Lower leg skin (tissue), 3 donors: ENCODE measurements around the gene GRID2.

Source experiments
- CTCF ChIP-seq, 3 donors: fragments of 450-650 bp; IDR thresholded peaks; one replicate each; pipeline ENCODE4 v1.5.1; 2016; ENCODE audit warnings: antibody characterized with exemption in 3 of 3, mild to moderate bottlenecking in 3 of 3, moderate library complexity in 2 of 3
- POLR2A ChIP-seq, 2 donors: fragments of 450-650 bp; IDR thresholded peaks; one replicate each; pipeline ENCODE4 v1.6.1; 2016 to 2017; ENCODE audit warnings: antibody characterized with exemption in 2 of 2, mild to moderate bottlenecking in 1 of 2, moderate library complexity in 1 of 2

- TF ChIP-seq CTCF (IDR thresholded peaks at IDR 0.05) (no peak), POLR2A (IDR thresholded peaks at IDR 0.05) (no peak)
Observed at GRCh38 chr4:93384241-93384640, 1080.5 kb downstream of the GRID2 start.
